ENCODE measurements around the gene USP20.

The USP20 gene

GRCh38 chr9:129894120-129894823 lies 59.0 kb downstream of the USP20 start:
- DNase-seq, result peak in 1 of 2 donors; percentile 27

DNA sequence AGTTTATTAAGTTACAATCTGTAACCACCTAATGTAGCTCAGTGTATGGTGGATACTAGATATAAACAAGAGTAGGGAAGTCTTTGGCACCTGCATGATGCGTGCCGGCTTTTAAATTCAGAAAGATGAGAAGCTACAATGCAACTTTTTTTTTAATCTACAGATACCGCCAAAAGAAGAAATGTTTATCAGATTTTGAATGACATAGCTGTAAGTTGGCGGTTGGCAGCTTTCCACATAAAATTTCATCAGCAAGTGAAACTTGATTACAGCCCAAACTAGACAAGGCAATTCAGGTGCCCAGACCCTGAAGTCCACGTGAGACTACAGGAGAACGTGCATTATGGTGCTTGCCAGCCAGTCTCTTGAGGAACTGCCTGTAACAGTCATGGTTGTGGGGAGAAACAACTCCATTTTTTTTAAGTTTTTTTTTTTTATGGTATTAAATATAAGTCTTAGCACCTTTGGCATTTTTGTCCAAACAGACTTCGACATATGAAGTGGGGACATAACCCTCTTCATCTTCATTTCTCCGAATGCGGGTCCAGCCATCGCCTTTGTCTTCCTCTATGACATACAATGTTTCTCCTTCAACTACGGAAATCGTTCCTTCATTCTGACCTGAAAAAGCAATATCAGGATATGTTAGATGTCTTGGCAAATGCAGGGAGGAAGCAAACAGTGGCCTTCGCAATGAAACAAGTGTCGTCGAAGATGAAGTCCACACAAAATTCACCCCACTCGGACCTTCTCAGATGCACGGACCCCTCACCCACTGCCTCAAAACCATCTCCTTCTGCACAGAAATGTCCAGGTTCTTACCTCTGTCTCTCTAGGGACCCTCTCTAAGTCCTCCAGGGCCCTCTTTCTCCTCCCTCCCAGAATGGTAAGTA lies 60.4 kb downstream of the USP20 start:
- DNase-seq, result peak; percentile 31 to 38

GRCh38 chr9:129897263-129897662 lies 62.0 kb downstream of the USP20 start:
- DNase-seq, result no peak

DNA sequence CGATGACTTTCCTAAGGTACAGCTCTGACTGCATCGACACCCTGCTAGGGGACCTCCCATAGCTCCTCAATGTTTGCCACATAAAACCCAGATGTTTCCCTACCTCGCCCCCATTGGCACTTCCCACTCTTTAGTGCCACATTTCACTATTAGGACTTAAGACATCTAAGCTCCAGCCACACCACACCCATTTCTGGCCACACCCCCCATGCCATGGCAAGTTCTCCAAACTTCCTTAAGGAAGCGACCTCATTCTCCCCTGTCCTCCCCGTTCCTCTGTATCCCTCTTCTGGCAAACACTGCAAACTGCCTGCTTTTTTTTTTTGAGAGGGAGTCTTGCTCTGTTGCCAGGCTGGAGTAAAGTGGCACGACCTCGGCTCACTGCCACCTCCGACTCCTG lies 62.9 kb downstream of the USP20 start:
- DNase-seq, result no peak

- no peak for DNase-seq
Measured at GRCh38 chr9:129899620-129900019, 64.4 kb downstream of the USP20 start.

GRCh38 chr9:129900263-129901027 lies 65.2 kb downstream of the USP20 start:
- no peak for DNase-seq

DNA sequence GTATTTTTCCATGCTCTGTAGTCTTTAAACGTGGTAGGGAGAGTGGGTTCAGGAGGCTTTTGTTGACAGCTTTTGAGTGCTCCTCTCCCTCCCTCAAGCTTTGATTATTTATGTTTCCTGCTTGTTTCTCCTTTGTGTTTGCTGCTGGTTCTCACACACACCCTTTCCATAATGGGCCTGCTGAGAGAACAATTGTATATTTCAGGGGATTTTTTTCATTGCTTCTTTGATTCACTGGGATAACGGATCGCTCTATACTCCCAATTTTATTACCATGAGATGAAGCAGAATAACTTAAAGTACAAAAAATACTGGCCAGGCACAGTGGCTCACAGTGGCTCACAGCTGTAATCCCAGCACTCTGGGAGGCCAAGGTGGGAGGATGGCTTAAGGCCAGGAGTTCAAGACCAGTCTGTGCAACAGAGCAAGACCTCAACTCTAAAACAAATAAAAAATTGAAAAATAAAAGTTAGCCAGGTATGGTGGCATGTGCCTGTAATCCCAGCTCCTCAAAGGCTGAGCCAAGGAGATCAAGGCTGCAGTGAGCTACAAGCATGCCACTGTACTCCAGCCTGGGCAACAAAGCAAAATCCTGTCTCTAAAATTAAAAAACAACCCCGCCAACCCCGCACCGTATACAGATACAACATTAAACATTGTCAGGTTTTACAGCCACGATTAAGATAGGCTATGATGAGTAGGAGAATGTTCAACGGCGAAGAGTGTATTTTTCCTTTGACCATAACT lies 66.9 kb downstream of the USP20 start:
- DNase-seq, result no peak

GRCh38 chr9:129902740-129903134 lies 67.5 kb downstream of the USP20 start:
- DNase-seq, result no peak

DNA sequence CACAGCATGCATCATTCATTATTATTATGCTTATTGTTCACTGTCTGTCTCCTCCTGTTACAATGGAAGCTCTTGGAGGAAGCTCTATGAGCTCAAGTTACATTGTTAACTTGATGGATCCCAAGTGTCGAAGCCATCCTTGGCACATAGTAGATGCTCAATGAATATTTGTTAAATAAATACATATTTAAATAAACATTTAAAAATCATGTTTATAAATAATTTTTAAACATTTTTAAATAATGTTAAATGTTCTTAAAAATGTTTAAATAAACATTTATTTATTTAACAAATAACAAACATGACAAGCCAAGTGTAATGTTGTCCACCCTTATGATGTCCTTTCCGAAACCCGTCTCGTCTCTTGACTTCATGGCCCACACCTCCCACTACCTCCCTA lies 69.5 kb downstream of the USP20 start:
- DNase-seq, result no peak

DNA sequence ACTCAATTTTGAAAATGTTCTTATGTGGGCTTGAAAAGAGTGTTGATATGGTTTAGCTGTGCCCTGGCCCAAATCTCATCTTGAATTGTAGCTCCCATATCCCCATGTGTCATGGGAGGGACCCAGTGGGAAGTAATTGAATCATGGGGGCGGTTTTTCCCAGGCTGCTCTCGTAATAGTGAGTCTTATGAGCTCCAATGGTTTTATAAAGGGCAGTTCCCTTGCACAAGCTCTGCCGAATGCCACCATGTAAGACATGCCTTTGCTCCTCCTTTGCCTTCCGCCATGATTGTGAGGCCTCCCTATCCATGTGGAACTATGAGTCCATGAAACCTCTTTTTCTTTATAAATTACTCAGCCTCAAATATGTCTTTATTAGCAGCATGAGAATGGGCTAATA lies 71.0 kb downstream of the USP20 start:
- no peak for DNase-seq

GRCh38 chr9:129907201-129907600 lies 71.9 kb downstream of the USP20 start:
- no peak for DNase-seq

- no peak for DNase-seq
Measured at GRCh38 chr9:129908906-129909305, 73.6 kb downstream of the USP20 start.

- no peak for DNase-seq
Measured at GRCh38 chr9:129909851-129910250, 74.6 kb downstream of the USP20 start.

GRCh38 chr9:129910628-129911567 lies 75.6 kb downstream of the USP20 start:
- DNase-seq, result no peak

DNA sequence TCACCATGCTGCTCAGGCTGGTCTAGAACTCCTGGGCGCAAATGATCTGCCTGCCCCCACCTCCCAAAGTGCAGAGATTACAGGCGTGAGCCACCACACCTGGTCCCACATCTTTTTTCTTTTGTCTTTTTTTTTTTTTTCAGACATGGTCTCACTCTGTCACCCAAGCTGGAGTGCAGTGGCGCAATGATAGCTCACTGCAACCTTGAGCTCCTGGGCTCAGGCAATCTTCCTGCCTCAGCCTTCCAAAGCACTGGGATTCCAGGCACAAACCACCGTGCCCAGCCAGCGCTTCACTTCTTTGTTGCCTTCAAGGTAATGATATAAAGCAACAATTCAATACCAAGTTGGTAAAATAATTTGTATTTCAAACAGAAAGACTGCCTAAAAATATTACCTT lies 78.8 kb downstream of the USP20 start:
- DNase-seq, result no peak

- DNase-seq, result no peak
Measured at GRCh38 chr9:129916707-129917106, 81.4 kb downstream of the USP20 start.

DNA sequence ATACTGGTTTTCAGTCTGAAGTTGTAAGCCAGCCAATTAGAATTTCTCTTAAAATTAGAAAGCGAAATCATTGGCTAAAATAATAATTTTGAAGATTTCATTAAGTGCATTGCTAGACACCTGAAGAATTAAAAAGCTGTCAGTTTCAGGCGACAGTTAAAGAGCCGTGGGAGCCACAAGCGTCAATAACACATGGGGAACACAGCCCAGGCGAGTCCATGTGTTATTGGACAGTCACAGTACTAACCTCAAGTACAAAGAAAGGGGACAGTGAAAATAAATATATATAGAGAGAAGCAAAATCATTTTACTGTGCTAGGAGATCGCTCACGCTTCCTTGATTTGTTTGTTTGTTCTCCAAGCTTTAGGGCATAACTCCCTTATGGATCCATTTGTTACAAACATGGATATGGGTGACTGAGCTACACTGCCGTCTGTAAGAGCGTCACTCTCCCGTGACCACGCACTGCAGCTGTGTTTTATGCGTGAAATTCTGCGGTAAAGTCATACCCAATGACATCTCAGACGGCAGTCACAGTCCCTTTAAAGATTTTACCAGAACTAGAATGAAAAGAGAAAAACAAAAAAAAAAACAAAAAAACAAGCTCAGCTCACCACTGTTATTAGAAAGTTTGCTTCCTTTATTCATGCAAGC lies 83.2 kb downstream of the USP20 start:
- DNase-seq, result no peak

- DNase-seq, result no peak
Measured at GRCh38 chr9:129919277-129919676, 84.0 kb downstream of the USP20 start.

- DNase-seq, result no peak
Measured at GRCh38 chr9:129919841-129920240, 84.6 kb downstream of the USP20 start.

DNA sequence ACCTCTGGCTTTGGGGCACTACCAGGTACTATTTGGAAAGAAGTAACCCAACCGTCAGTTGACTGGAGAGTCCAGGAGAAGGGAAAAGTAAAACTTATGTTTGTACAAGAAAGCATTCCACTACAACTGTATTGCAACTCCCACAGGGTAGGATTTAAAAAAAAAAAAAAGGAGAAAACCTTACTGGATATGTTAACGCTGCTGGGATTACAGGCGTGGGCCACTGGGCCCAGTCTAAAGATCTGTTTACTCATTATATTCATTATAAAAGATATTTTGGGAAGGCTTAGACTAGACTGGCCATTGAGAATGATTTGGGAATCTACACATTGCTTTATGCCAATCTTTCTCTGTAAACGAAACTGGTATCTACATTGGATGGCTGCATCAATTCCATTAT lies 86.6 kb downstream of the USP20 start:
- no peak for DNase-seq

DNA sequence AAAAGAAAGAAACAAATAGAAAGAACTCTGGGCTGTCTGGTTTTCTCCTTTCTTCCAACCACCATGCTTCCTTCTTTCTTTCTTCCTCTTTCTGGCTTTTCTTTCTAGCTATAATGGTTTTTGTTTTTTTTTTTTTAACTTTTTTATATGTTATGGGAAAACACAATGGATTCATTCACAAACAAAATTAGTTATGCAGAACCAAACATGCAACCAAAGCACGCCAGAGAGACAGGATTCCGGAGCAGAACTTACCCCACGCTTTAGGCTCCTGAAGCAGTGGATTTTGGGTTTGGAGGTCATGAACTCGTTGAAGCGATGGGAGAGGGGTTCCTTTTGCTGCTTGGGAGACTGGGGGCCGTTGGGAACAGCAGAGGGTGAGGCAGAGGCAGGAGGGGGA lies 88.3 kb downstream of the USP20 start:
- DNase-seq, result no peak
